HepG2 (cell line): ENCODE measurements around the gene RNU7-1. TPM values are rescaled to one million over a fixed set of nuclear protein-coding genes. Genes with fewer than 3 reads are reported as not detected.

ENCODE experiments used
- ATAC-seq: fragments of 200-7000 bp; cut with Tn5 transposase; 3 replicates; pipeline ENCODE4 v1.9.1; 2020; ENCODE audit warnings: mild to moderate bottlenecking, moderate library complexity
- BruUV-seq: library from RNA; stranded (reverse); fragments of 400-500 nt; replicated peaks from 2 replicates; lab custom pipeline; 2021; lab: Mats Ljungman, UMichigan
- CTCF ChIA-PET: fragments of 300-600 bp; formaldehyde crosslinking; extraction: SDS; loops from one replicate; lab custom pipeline; 2021; ENCODE audit warnings: low total read pairs, inconsistent platforms, low intra/inter-chr PET ratio; lab: Yijun Ruan, JAX
- POLR2A ChIA-PET: fragments of 350-600 bp; sonication (Branson Sonifier 250); formaldehyde crosslinking; loops from one replicate; lab custom pipeline; 2020; ENCODE audit warnings: antibody characterized with exemption, inconsistent platforms; lab: Yijun Ruan, JAX
- DNase-seq: peaks from one replicate; pipeline ENCODE4 v3.0.0-alpha.2; 2015; ENCODE audit warnings: low spot score
- FAIRE-seq: peaks from 3 replicates; lab custom pipeline; 2011; peaks lifted over from hg19 to GRCh38; lab: Jason Lieb, UNC
- H2AFZ ChIP-seq: one replicate; pipeline ENCODE4 v1.6.1; 2011; ENCODE audit warnings: low read length, inconsistent platforms
- H3K27ac ChIP-seq: fragments of 300-600 bp; 3 replicates; pipeline ENCODE4 v1.8.0; 2011; ENCODE audit warnings: mixed run types, mild to moderate bottlenecking, mixed read lengths, low read length, inconsistent platforms; ENCODE audit not compliant: insufficient read depth; ENCODE audit errors: extremely low read length
- H3K27me3 ChIP-seq, 2 experiments: fragments of 200-600 bp in 1 of 2; 2 replicates in 1 of 2; 3 replicates in 1 of 2; pipeline versions ENCODE4 v1.6.0 to v1.8.0; 2011; ENCODE audit warnings: low read length in 2 of 2, mild to moderate bottlenecking in 2 of 2, moderate library complexity in 2 of 2, inconsistent platforms in 1 of 2; ENCODE audit not compliant: insufficient read depth in 2 of 2, control insufficient read depth in 1 of 2
- H3K36me3 ChIP-seq, 2 experiments: fragments of 200-600 bp in 1 of 2; replicated peaks in 1 of 2; 2 replicates in 1 of 2; 3 replicates in 1 of 2; pipeline versions ENCODE4 v1.5.1 to v1.8.0; 2011; ENCODE audit warnings: low read length in 2 of 2, inconsistent platforms in 1 of 2; ENCODE audit not compliant: insufficient read depth in 2 of 2, control insufficient read depth in 1 of 2
- H3K4me1 ChIP-seq: 2 replicates; pipeline ENCODE4 v1.5.1; 2012; ENCODE audit warnings: low read length, inconsistent platforms; ENCODE audit not compliant: insufficient read depth
- H3K4me2 ChIP-seq: 2 replicates; pipeline ENCODE4 v1.6.0; 2011; ENCODE audit warnings: low read depth, low read length, inconsistent platforms
- H3K4me3 ChIP-seq, 3 experiments: fragments of 200-600 bp in 1 of 3; sonication (generic), shearing (Covaris generic) in 1 of 3; replicated peaks in 1 of 3; 2 replicates each; pipeline ENCODE4 v1.5.1; 2011 to 2016; ENCODE audit warnings: low read length in 3 of 3, inconsistent platforms in 2 of 3, low read depth in 2 of 3, mild to moderate bottlenecking in 2 of 3, control low read depth in 1 of 3, mixed read lengths in 1 of 3; ENCODE audit not compliant: insufficient read depth in 1 of 3
- H3K79me2 ChIP-seq: one replicate; pipeline ENCODE4 v1.6.1; 2011; ENCODE audit warnings: low read length, inconsistent platforms; ENCODE audit not compliant: insufficient read depth
- H3K9ac ChIP-seq: 2 replicates; pipeline ENCODE4 v1.6.0; 2011; ENCODE audit warnings: mild to moderate bottlenecking, low read depth, low read length, inconsistent platforms; ENCODE audit not compliant: insufficient read depth
- H3K9me3 ChIP-seq: 2 replicates; pipeline ENCODE4 v1.5.1; 2012; ENCODE audit warnings: mild to moderate bottlenecking, low read length
- H4K20me1 ChIP-seq: 2 replicates; pipeline ENCODE4 v1.6.0; 2011; ENCODE audit warnings: inconsistent platforms, mild to moderate bottlenecking, low read length, moderate library complexity; ENCODE audit not compliant: insufficient read depth
- ARNTL ChIP-seq: sonication (generic); formaldehyde crosslinking; IDR thresholded peaks from 2 replicates; pipeline ENCODE4 v1.4.0; 2020; ENCODE audit warnings: mild to moderate bottlenecking, missing genetic modification reagents
- FIP1L1 ChIP-seq: fragments of 200-400 bp; formaldehyde crosslinking; IDR thresholded peaks from 2 replicates; pipeline ENCODE4 v1.6.1; 2018; ENCODE audit warnings: low read depth, mild to moderate bottlenecking, low read length, moderate library complexity, borderline replicate concordance; ENCODE audit not compliant: insufficient read depth
- FOSL2 ChIP-seq: sonication (generic); formaldehyde crosslinking; IDR thresholded peaks from 2 replicates; pipeline ENCODE4 v1.4.0; 2020; ENCODE audit warnings: missing genetic modification reagents
- GPN1 ChIP-seq: sonication (generic); formaldehyde crosslinking; IDR thresholded peaks from 2 replicates; pipeline ENCODE4 v1.5.1; 2020; ENCODE audit warnings: missing genetic modification reagents, borderline replicate concordance
- NCOA1 ChIP-seq: sonication (generic); formaldehyde crosslinking; IDR thresholded peaks from 2 replicates; pipeline ENCODE4 v1.9.0; 2021; ENCODE audit warnings: missing genetic modification reagents
- RFX3 ChIP-seq: IDR thresholded peaks from 2 replicates; pipeline ENCODE4 v1.6.1; 2016; ENCODE audit warnings: missing biosample characterization, missing genetic modification reagents
- SSRP1 ChIP-seq: IDR thresholded peaks from 2 replicates; pipeline ENCODE4 v1.6.1; 2016; ENCODE audit warnings: control low read depth
- TP53 ChIP-seq: sonication (generic); formaldehyde crosslinking; conservative IDR thresholded peaks from 2 replicates; pipeline ENCODE4 v1.4.0; 2020; ENCODE audit warnings: missing genetic modification reagents
- TSC22D2 ChIP-seq: sonication (generic); formaldehyde crosslinking; IDR thresholded peaks from 2 replicates; pipeline ENCODE4 v1.5.1; 2020; ENCODE audit warnings: missing genetic modification reagents, mild to moderate bottlenecking, borderline replicate concordance
- ZBTB38 ChIP-seq: sonication (generic); formaldehyde crosslinking; IDR thresholded peaks from 2 replicates; pipeline ENCODE4 v1.5.1; 2020; ENCODE audit warnings: mild to moderate bottlenecking, missing genetic modification reagents
- ZKSCAN1 ChIP-seq: fragments of 150-350 bp; IDR thresholded peaks from 2 replicates; pipeline ENCODE4 v1.6.1; 2014; ENCODE audit warnings: low read length
- ZKSCAN8 ChIP-seq: IDR thresholded peaks from 2 replicates; pipeline ENCODE4 v1.6.1; 2016; ENCODE audit warnings: borderline replicate concordance, missing genetic modification reagents, missing compliant biosample characterization
- ZNF501 ChIP-seq: sonication (generic); formaldehyde crosslinking; IDR thresholded peaks from 2 replicates; pipeline ENCODE4 v1.5.1; 2020; ENCODE audit warnings: mild to moderate bottlenecking, moderate library complexity, missing genetic modification reagents
- ZNF674 ChIP-seq: sonication (generic); formaldehyde crosslinking; IDR thresholded peaks from 2 replicates; pipeline ENCODE4 v1.5.0; 2020; ENCODE audit warnings: low read depth, mild to moderate bottlenecking, missing genetic modification reagents
- WGBS: methylation state at CpG from one replicate; pipeline ENCODE4 v1.1.6; 2017; ENCODE audit warnings: low lambda C conversion rate; 5-methylcytosine and 5-hydroxymethylcytosine counted together
- in situ Hi-C: cut with HindIII; loops from 2 replicates; pipeline ENCODE4 v1.10.0; 2017; ENCODE audit warnings: low pct_unique_long_range_greater_than_20kb; ENCODE audit not compliant: extremely low pct_ligation_motif_present
- intact Hi-C: fragments of 100-400 bp; cut with micrococcal nuclease; formaldehyde crosslinking; loops from one replicate; pipeline ENCODE4 v1.10.0; 2022; ENCODE audit not compliant: unreplicated experiment
- polyA plus RNA-seq, 8 experiments: library from polyadenylated mRNA; depleted of rRNA in 3 of 8; stranded (reverse) in 7 of 8; unstranded in 1 of 8; fragments of >200 nt; fragmentation: Illumina TruSeq in 4 of 8; extraction: Trizol in 4 of 8; gene quantifications; 2 replicates each; pipeline versions ENCODE4 v1.2.1 to v1.2.3, GENCODE V29; 2011 to 2016; ENCODE audit warnings: low read depth in 4 of 8, missing spikeins in 1 of 8, mixed read lengths in 1 of 8; ENCODE audit not compliant: insufficient read depth in 1 of 8
- total RNA-seq, 5 experiments: library from RNA; depleted of rRNA; stranded (reverse); fragments of >200 nt; fragmentation: Illumina TruSeq; extraction: Trizol; gene quantifications; 2 replicates each; pipeline ENCODE4 v1.2.3, GENCODE V29; 2016; ENCODE audit warnings: low read depth in 1 of 5
- TF ChIP-seq, protein P1 (sequence below): IDR thresholded peaks from 2 replicates; pipeline ENCODE4 v1.6.1; 2016
- TF ChIP-seq, protein P2 (sequence below): IDR thresholded peaks from 2 replicates; pipeline ENCODE4 v1.6.1; 2018; ENCODE audit warnings: missing genetic modification reagents

RNU7-1 gene
- total and polyA plus RNA-seq, 2 of the 13 experiments (the other 11 are each of a cell fraction or from before 2014, with no cell fraction given) = not detected

DNA sequence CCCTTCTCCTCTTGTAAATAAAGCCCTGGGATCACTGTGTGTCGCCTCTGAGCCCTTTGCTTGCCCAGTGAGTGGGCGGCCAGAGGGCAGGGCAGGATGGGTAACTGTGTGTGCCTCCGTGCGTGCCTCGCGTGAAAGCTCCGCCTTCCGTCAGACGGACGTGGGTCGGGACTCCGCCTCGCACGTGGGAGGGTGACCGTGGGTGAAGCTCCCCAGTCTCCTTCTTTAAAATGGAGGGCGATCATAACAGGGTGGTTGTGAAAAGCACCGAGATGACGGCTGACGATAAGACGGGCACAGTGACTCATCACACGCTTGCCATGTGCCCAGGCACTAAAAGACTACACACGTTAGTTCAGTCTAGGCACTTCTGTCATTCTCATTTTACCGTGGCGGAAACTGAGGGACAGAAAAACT lies 17.7 kb downstream of the RNU7-1 start:
- BruUV-seq = no TSS peak
- POLR2A ChIA-PET = interaction anchor here (1.1 to 8.0 kb wide), 9 partner anchors 16 to 147 kb away, joined by 3 to 180 read pairs (median 6); partner anchors contain the start of genes C12orf57, LPCAT3, RNU7-1 and SPSB2
- DNase-seq (no peak), ATAC-seq (no peak), FAIRE-seq (peak; percentile 26)
- peak overlapping the region; percentile 76 for H3K27ac ChIP-seq
- H4K20me1 ChIP-seq = no peaks in the 10 kb centered on the region
- H3K27me3 ChIP-seq = no peaks in the 10 kb centered on the region
- in situ Hi-C loops (no loop called here), intact Hi-C loops (no loop called here)
- TF ChIP-seq FOSL2 (CRISPR knock-in tag) = peak; percentile 17; the same call in 1 of the 2 replicates
- TF ChIP-seq ZBTB38 (CRISPR knock-in tag) = 0 out of 2 replicates have a peak, but pooled peaks have one; percentile 58
- no peak for TF ChIP-seq TP53 (CRISPR knock-in tag)
- peaks cover 7 to 12% of the 10 kb centered on the region in 2 experiments for H3K36me3 ChIP-seq
- H3K4me2 ChIP-seq = peak overlapping the region; percentile 94
- peak overlapping the region; percentile 77 for H3K9ac ChIP-seq
- H3K9me3 ChIP-seq = no peaks in the 10 kb centered on the region
- no peaks in the 10 kb centered on the region for H3K79me2 ChIP-seq
- peaks cover 39% of the 10 kb centered on the region for H3K4me1 ChIP-seq
- CTCF ChIA-PET = interaction anchor here (1.3 to 1.7 kb wide), 3 partner anchors 15 to 93 kb away, joined by 3 to 11 read pairs (median 5); partner anchors contain the start of genes C12orf57 and RNU7-1
- WGBS = 84% methylated on average over 24 of the region's 24 CpGs
- H2AFZ ChIP-seq = no peak overlapping the region
- peak overlapping the region; percentile 41 to 74 (median 54); a peak in 4 of 6 replicates for H3K4me3 ChIP-seq

DNA sequence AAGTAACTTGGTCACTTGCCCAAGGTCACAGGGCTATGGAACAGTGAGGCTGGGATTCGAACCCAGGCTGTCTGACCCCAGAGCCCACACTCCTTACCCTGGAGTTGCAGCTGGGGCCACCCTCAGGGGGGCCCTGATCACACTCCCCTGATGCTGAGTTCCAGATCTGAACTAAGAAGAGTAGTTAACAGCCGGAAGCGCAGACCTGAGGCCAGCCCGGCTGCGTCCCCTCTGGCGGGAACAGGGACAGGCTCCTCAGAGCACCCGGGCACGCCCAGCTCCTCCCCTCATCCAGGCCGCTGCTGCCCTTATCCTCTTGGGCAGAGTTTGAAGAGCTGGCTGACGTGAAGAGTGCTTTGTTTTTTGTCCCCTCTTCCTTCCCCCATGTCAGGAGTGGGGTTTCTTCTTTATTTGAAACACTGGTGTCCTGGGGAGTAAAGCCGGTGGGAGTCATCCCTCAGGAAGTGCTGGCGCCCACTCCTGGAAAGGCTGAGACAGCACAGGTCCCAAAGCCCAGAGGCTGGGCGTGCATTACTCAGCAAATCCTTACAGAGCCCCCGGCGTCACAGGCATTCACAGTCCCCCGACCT lies 18.2 kb downstream of the RNU7-1 start:
- Histone ChIP-seq H3K9me3 (no peaks in the 10 kb centered on the region), H3K4me2 (peak overlapping the region; percentile 94), H3K27ac (peak overlapping the region; percentile 76), H3K4me3 (peak overlapping the region; percentile 41 to 74 (median 54); a peak in 5 of 6 replicates), H2AFZ (peak overlapping the region; percentile 94), H3K9ac (peak overlapping the region; percentile 77), H4K20me1 (no peaks in the 10 kb centered on the region), H3K36me3 (peaks cover 8 to 16% of the 10 kb centered on the region in 2 experiments), H3K27me3 (no peaks in the 10 kb centered on the region), H3K4me1 (peaks cover 39% of the 10 kb centered on the region), H3K79me2 (no peaks in the 10 kb centered on the region)
- in situ Hi-C loops (no loop called here), intact Hi-C loops (loop anchor here (1.0 kb wide), 1 partner anchor 15 kb away; no protein-coding TSS in a partner anchor)
- DNase-seq = peak; percentile 81
- peak; percentile 85 for ATAC-seq
- FAIRE-seq = peak; percentile 64
- 0% methylated on average over 9 of the region's 16 CpGs for WGBS
- CTCF ChIA-PET = interaction anchor here (1.3 to 1.7 kb wide), 3 partner anchors 15 to 93 kb away, joined by 3 to 11 read pairs (median 5); partner anchors contain the start of genes C12orf57 and RNU7-1
- no TSS peak for BruUV-seq
- POLR2A ChIA-PET = interaction anchor here (0.7 to 8.0 kb wide), 12 partner anchors 16 to 146 kb away, joined by 3 to 180 read pairs (median 4); partner anchors contain the start of genes C12orf57, LPCAT3, RNU7-1 and SPSB2
- no peak for TF ChIP-seq ZNF674 (CRISPR knock-in tag)
- TF ChIP-seq TSC22D2 = no peak
- TF ChIP-seq NCOA1 (CRISPR knock-in tag) = no peak
- TF ChIP-seq SSRP1 (CRISPR knock-in tag) = no peak
- TF ChIP-seq FIP1L1 = no peak
- TF ChIP-seq ZNF501 (CRISPR knock-in tag) = peak; percentile 44; the same call in 1 of the 2 replicates
- no peak for TF ChIP-seq ZKSCAN8 (CRISPR knock-in tag)
- TF ChIP-seq GPN1 (CRISPR knock-in tag) = no peak
- no peak for TF ChIP-seq ZKSCAN1
- TF ChIP-seq, protein P1, sequence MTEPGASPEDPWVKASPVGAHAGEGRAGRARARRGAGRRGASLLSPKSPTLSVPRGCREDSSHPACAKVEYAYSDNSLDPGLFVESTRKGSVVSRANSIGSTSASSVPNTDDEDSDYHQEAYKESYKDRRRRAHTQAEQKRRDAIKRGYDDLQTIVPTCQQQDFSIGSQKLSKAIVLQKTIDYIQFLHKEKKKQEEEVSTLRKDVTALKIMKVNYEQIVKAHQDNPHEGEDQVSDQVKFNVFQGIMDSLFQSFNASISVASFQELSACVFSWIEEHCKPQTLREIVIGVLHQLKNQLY (CRISPR knock-in tag) = no peak
- no peak for TF ChIP-seq RFX3 (CRISPR knock-in tag)
- TF ChIP-seq, protein P2, sequence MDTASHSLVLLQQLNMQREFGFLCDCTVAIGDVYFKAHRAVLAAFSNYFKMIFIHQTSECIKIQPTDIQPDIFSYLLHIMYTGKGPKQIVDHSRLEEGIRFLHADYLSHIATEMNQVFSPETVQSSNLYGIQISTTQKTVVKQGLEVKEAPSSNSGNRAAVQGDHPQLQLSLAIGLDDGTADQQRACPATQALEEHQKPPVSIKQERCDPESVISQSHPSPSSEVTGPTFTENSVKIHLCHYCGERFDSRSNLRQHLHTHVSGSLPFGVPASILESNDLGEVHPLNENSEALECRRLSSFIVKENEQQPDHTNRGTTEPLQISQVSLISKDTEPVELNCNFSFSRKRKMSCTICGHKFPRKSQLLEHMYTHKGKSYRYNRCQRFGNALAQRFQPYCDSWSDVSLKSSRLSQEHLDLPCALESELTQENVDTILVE (CRISPR knock-in tag) = 0 out of 2 replicates have a peak, but pooled peaks have one; percentile 36
- no peak for TF ChIP-seq ARNTL
